B cell (primary cell): ENCODE measurements around the gene TICAM1. TPM values are rescaled to one million over a fixed set of nuclear protein-coding genes. Genes with fewer than 3 reads are reported as not detected.
"Not testable (repeated sequence)": the region's sequence is repeated elsewhere in the genome, so short reads cannot be mapped to it uniquely, and the experiment has no call there.

Source experiments
- ATAC-seq: fragments of 200-7000 bp; cut with Tn5 transposase; one replicate; pipeline ENCODE4 v1.10.0; 2021; ENCODE audit warnings: low read depth, mild to moderate bottlenecking, moderate number of reproducible peaks, moderate library complexity
- CTCF ChIA-PET: fragments of 350-600 bp; sonication (Branson Sonifier 250); formaldehyde crosslinking; loops from one replicate; lab custom pipeline; 2021; ENCODE audit warnings: antibody characterized with exemption, inconsistent platforms; lab: Charles Lee
- POLR2A ChIA-PET: fragments of 350-600 bp; sonication (Branson Sonifier 250); formaldehyde crosslinking; loops from one replicate; lab custom pipeline; 2021; ENCODE audit warnings: antibody characterized with exemption; lab: Charles Lee
- DNase-seq: peaks from one replicate; pipeline ENCODE4 v3.0.0; 2013
- H2AFZ ChIP-seq: 2 replicates; pipeline ENCODE4 v1.6.1; 2012; ENCODE audit warnings: mild to moderate bottlenecking, low read depth, low read length; ENCODE audit not compliant: insufficient read depth, poor library complexity, severe bottlenecking
- H3K27ac ChIP-seq, 2 donors: 1 replicate in 1 of 2; 2 replicates in 1 of 2; pipeline ENCODE4 v1.5.1; 2012 to 2013; ENCODE audit warnings: low read length in 2 of 2, mild to moderate bottlenecking in 2 of 2, moderate library complexity in 1 of 2
- H3K27me3 ChIP-seq, 4 experiments: fragments of 200-600 bp in 1 of 4; sonication (generic) in 1 of 4; replicated peaks in 1 of 4; 1 replicate in 2 of 4; 2 replicates in 2 of 4; pipeline versions ENCODE4 v1.6.1 to v1.7.0; 2013 to 2016; ENCODE audit warnings: low read length in 3 of 4, mild to moderate bottlenecking in 2 of 4, mixed read lengths in 1 of 4, moderate library complexity in 1 of 4; ENCODE audit not compliant: insufficient read depth in 4 of 4, control insufficient read depth in 3 of 4; ENCODE audit errors: control extremely low read depth in 1 of 4
- H3K36me3 ChIP-seq, 2 experiments: replicated peaks in 1 of 2; 1 replicate in 1 of 2; 2 replicates in 1 of 2; pipeline versions ENCODE4 v1.6.1 to v1.7.1; 2013; ENCODE audit warnings: low read length in 1 of 2; ENCODE audit not compliant: insufficient read depth in 2 of 2, control insufficient read depth in 1 of 2; ENCODE audit errors: control extremely low read depth in 1 of 2, extremely low read depth in 1 of 2
- H3K4me1 ChIP-seq, 2 donors: fragments of 200-600 bp in 1 of 2; sonication (generic) in 1 of 2; 1 replicate in 1 of 2; 2 replicates in 1 of 2; pipeline versions ENCODE4 v1.5.1 to v1.6.1; 2013 to 2017; ENCODE audit warnings: low read length in 2 of 2; ENCODE audit not compliant: control insufficient read depth in 2 of 2, insufficient read depth in 2 of 2
- H3K4me2 ChIP-seq: replicated peaks from 2 replicates; pipeline ENCODE3; 2012; ENCODE audit warnings: mild to moderate bottlenecking, low read depth, low read length; ENCODE audit not compliant: poor library complexity, severe bottlenecking
- H3K4me3 ChIP-seq, 5 experiments: fragments of 200-600 bp in 1 of 5; sonication (generic) in 1 of 5; 1 replicate in 3 of 5; 2 replicates in 2 of 5; pipeline versions ENCODE4 v1.5.1 to v1.7.0; 2011 to 2016; ENCODE audit warnings: low read length in 4 of 5, mild to moderate bottlenecking in 4 of 5, low read depth in 2 of 5, control low read depth in 1 of 5, moderate library complexity in 1 of 5; ENCODE audit not compliant: insufficient read depth in 1 of 5; ENCODE audit errors: control extremely low read depth in 1 of 5, extremely low read depth in 1 of 5
- H3K79me2 ChIP-seq: fragments of 200-600 bp; sonication (generic); one replicate; pipeline ENCODE4 v1.6.0; 2016; ENCODE audit warnings: low read length; ENCODE audit not compliant: control insufficient read depth, insufficient read depth
- H3K9ac ChIP-seq: fragments of 200-600 bp; sonication (generic); 2 replicates; pipeline ENCODE4 v1.6.1; 2017; ENCODE audit warnings: mild to moderate bottlenecking, low read length, moderate library complexity
- H3K9me3 ChIP-seq, 3 donors: one replicate each; pipeline versions ENCODE4 v1.6.1 to v1.7.1; 2013; ENCODE audit warnings: low read length in 2 of 3; ENCODE audit not compliant: control insufficient read depth in 2 of 3, insufficient read depth in 1 of 3; ENCODE audit errors: control extremely low read depth in 1 of 3
- H4K20me1 ChIP-seq: 2 replicates; pipeline ENCODE4 v1.6.0; 2012; ENCODE audit warnings: mild to moderate bottlenecking, low read length; ENCODE audit not compliant: insufficient read depth, control insufficient read depth, poor library complexity, severe bottlenecking
- H3K27ac Mint-ChIP-seq: one replicate; pipeline ENCODE4 v1.8.0; 2021; ENCODE audit warnings: mixed read lengths
- H3K27me3 Mint-ChIP-seq: one replicate; pipeline ENCODE4 v1.8.0; 2021; ENCODE audit warnings: mixed read lengths
- H3K4me1 Mint-ChIP-seq: one replicate; pipeline ENCODE4 v1.8.0; 2021; ENCODE audit warnings: mixed read lengths
- H3K4me3 Mint-ChIP-seq: one replicate; pipeline ENCODE4 v1.8.0; 2021; ENCODE audit warnings: mixed read lengths
- H3K9me3 Mint-ChIP-seq: one replicate; pipeline ENCODE4 v1.8.0; 2022; ENCODE audit warnings: mixed read lengths; ENCODE audit not compliant: insufficient read depth
- EZH2 ChIP-seq: IDR thresholded peaks from 2 replicates; pipeline ENCODE4 v1.6.1; 2012; ENCODE audit warnings: borderline replicate concordance, low read depth, mild to moderate bottlenecking, moderate library complexity, low read length; ENCODE audit not compliant: insufficient read depth, poor library complexity, severe bottlenecking
- WGBS: methylation state at CpG from one replicate; pipeline ENCODE4 v1.1.5; 2013; ENCODE audit warnings: missing lambda C conversion rate; ENCODE audit not compliant: insufficient coverage; 5-methylcytosine and 5-hydroxymethylcytosine counted together
- intact Hi-C: fragments of 100-400 bp; cut with micrococcal nuclease; formaldehyde crosslinking; loops from one replicate; pipeline ENCODE4 v1.10.0; 2022
- polyA plus RNA-seq: library from polyadenylated mRNA; depleted of rRNA; stranded (reverse); fragments of >200 nt; gene quantifications from 2 replicates; pipeline ENCODE4 v1.2.3, GENCODE V29; 2012
- total RNA-seq, 2 donors: library from RNA; stranded (reverse); fragments of 120-200 nt in 1 of 2; gene quantifications; 1 replicate in 1 of 2; 2 replicates in 1 of 2; pipeline versions ENCODE4 v1.2.3 to v1.2.4, GENCODE V29; 2013 to 2022
- TF ChIP-seq, protein P1 (sequence below): fragments of 200-600 bp; IDR thresholded peaks from one replicate; pipeline ENCODE4 v1.8.0; 2022; ENCODE audit warnings: antibody characterized with exemption, mild to moderate bottlenecking

Gene TICAM1
- total and polyA plus RNA-seq, 2 donors (not counting 1 experiment from before 2014, with no cell fraction given) = 12.7 to 19.7 TPM

DNA sequence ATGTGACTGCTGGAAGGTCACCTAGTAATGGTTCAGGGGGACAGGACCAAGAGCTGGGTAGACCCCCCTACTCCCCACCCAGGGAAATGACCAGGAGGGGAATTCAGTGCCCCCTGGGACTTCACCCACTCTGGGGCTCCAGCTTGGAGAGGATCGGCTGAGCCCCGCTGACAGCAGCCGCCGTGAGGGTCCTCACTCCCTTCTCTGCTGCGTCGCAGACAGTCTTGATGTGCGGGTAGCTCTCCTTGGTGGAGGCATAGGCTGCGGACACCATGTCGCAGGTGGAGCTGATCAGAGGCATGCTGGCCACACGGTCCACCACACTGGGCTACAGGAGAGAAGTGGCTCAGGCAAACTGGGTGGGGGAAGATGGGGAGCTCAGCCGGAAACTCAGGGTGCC lies 28.2 kb upstream of the TICAM1 start:
- intact Hi-C loops = no loop called here
- Mint-ChIP-seq H3K9me3 (no peaks in the 10 kb centered on the region), H3K4me3 (no peak overlapping the region), H3K27ac (no peak overlapping the region), H3K4me1 (peaks cover 14% of the 10 kb centered on the region), H3K27me3 (no peaks in the 10 kb centered on the region)
- Histone ChIP-seq H3K27me3 (no peaks in the 10 kb centered on the region), H3K9me3 (peaks cover 0 to 9% (median 0%) of the 10 kb centered on the region in 3 donors), H2AFZ (no peak overlapping the region), H3K4me3 (no peak overlapping the region), H3K79me2 (no peaks in the 10 kb centered on the region), H3K36me3 (peaks cover 2 to 18% of the 10 kb centered on the region in 2 experiments), H4K20me1 (no peaks in the 10 kb centered on the region), H3K9ac (no peak overlapping the region), H3K27ac (no peak overlapping the region), H3K4me1 (peaks cover 0 to 5% of the 10 kb centered on the region in 2 donors), H3K4me2 (no peak overlapping the region)
- TF ChIP-seq EZH2 = no peak
- TF ChIP-seq, protein P1, sequence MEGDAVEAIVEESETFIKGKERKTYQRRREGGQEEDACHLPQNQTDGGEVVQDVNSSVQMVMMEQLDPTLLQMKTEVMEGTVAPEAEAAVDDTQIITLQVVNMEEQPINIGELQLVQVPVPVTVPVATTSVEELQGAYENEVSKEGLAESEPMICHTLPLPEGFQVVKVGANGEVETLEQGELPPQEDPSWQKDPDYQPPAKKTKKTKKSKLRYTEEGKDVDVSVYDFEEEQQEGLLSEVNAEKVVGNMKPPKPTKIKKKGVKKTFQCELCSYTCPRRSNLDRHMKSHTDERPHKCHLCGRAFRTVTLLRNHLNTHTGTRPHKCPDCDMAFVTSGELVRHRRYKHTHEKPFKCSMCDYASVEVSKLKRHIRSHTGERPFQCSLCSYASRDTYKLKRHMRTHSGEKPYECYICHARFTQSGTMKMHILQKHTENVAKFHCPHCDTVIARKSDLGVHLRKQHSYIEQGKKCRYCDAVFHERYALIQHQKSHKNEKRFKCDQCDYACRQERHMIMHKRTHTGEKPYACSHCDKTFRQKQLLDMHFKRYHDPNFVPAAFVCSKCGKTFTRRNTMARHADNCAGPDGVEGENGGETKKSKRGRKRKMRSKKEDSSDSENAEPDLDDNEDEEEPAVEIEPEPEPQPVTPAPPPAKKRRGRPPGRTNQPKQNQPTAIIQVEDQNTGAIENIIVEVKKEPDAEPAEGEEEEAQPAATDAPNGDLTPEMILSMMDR = no peak
- DNase-seq = no peak
- ATAC-seq = no peak
- POLR2A ChIA-PET = no interaction called here
- 95% methylated on average over 11 of the region's 11 CpGs for WGBS
- CTCF ChIA-PET = interaction anchor here (0.5 to 19.5 kb wide), 4 partner anchors 9 to 536 kb away, joined by 3 to 612 read pairs (median 6); no protein-coding TSS in a partner anchor

DNA sequence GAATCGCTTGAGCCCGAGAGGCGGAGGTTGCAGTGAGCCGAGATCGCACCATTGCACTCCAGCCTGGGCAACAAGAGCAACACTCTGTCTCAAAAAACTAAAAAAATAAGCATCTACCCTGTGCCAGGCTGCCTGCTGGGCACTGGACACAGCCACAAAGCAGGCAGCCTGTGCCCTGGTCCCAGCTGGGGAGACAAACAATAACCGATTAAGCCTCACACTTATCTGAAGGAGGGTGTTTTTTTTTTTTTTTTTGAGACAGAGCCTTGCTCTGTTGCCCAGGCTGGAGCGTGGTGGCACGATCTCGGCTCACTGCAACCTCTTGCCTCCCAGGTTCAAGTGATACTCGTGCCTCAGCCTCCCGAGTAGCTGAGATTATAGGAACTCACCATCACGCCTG lies 25.0 kb upstream of the TICAM1 start:
- H3K4me3 Mint-ChIP-seq, H3K9me3 Mint-ChIP-seq, ATAC-seq, H3K27ac ChIP-seq, POLR2A ChIA-PET, H3K4me1 Mint-ChIP-seq, H3K9ac ChIP-seq, H3K79me2 ChIP-seq, H3K27me3 Mint-ChIP-seq, H3K27ac Mint-ChIP-seq, H3K4me1 ChIP-seq, H3K27me3 ChIP-seq, H4K20me1 ChIP-seq, H3K9me3 ChIP-seq, H2AFZ ChIP-seq, H3K4me3 ChIP-seq, DNase-seq, H3K4me2 ChIP-seq, intact Hi-C loops: not testable (repeated sequence)
- CTCF ChIA-PET = interaction anchor here (0.6 to 19.5 kb wide), 3 partner anchors 15 to 45 kb away, joined by 4 to 612 read pairs (median 4); no protein-coding TSS in a partner anchor
- WGBS = 93% methylated on average over 11 of the region's 12 CpGs
- H3K36me3 ChIP-seq = peaks cover 2 to 27% of the 10 kb centered on the region in 2 experiments

DNA sequence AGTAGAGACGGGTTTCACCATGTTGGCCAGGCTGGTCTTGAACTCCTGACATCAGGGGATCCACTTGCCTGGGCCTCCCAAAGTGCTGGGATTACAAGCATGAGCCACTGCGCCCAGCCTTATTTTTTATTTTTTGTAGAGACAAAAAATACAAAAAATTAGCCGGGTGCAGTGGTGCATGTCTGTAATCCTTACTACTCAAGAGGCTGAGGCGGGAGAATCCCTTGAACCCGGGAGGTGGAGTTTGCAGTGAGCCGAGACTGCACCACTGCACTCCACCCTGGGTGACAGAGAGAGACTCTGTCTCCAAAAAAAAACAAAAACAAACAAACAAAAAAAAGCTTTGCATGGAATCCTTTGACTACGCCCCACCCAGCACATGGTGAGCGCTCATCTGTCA lies 22.0 kb upstream of the TICAM1 start:
- H3K4me3 ChIP-seq, H3K27me3 ChIP-seq, H3K9me3 Mint-ChIP-seq, H3K9ac ChIP-seq, H3K27ac Mint-ChIP-seq, H2AFZ ChIP-seq, intact Hi-C loops, H3K27me3 Mint-ChIP-seq, H3K4me1 Mint-ChIP-seq, DNase-seq, H3K9me3 ChIP-seq, H4K20me1 ChIP-seq, H3K27ac ChIP-seq, H3K4me3 Mint-ChIP-seq, ATAC-seq, H3K4me2 ChIP-seq, H3K79me2 ChIP-seq: not testable (repeated sequence)
- Histone ChIP-seq H3K36me3 (peaks cover 0 to 19% of the 10 kb centered on the region in 2 experiments), H3K4me1 (peaks cover 0 to 13% of the 10 kb centered on the region in 2 donors)
- WGBS = 98% methylated on average over 8 of the region's 8 CpGs
- POLR2A ChIA-PET = interaction anchor here (0.6 kb wide), 1 partner anchor 49 kb away, joined by 3 read pairs; no protein-coding TSS in a partner anchor
- CTCF ChIA-PET = interaction anchor here (0.5 to 19.5 kb wide), 6 partner anchors 11 to 178 kb away, joined by 3 to 612 read pairs (median 9); no protein-coding TSS in a partner anchor
